Vagina (tissue), 2 donors: Measurements from ENCODE around the gene MACROD2. TPM values are rescaled to one million over a fixed set of nuclear protein-coding genes. Genes with fewer than 3 reads are reported as not detected.

Experiments used
- DNase-seq, 2 donors: peaks; one replicate each; pipeline ENCODE4 v3.0.0-alpha.2; 2017; ENCODE audit errors: extremely low spot score in 2 of 2
- H3K27ac ChIP-seq: fragments of 200-600 bp; sonication (generic); one replicate; pipeline ENCODE4 v1.5.1; 2019
- H3K27me3 ChIP-seq: fragments of 200-600 bp; sonication (generic); one replicate; pipeline ENCODE4 v1.5.1; 2019
- H3K36me3 ChIP-seq, 2 donors: fragments of 200-600 bp; sonication (generic); one replicate each; pipeline ENCODE4 v1.5.1; 2017 to 2019
- H3K4me1 ChIP-seq: fragments of 200-600 bp; sonication (generic); one replicate; pipeline ENCODE4 v1.5.1; 2019
- H3K4me3 ChIP-seq, 2 donors: fragments of 200-600 bp; sonication (generic); 1 replicate in 1 of 2; 2 replicates in 1 of 2; pipeline ENCODE4 v1.5.1; 2016 to 2019
- H3K9me3 ChIP-seq: fragments of 200-600 bp; sonication (generic); one replicate; pipeline ENCODE4 v1.5.1; 2019
- CTCF ChIP-seq, 3 experiments: fragments of 450-650 bp in 2 of 3; fragments of 200-600 bp in 1 of 3; sonication (generic) in 1 of 3; IDR thresholded peaks; one replicate each; pipeline ENCODE4 v1.5.1; 2017 to 2019; ENCODE audit warnings: antibody characterized with exemption in 3 of 3, mild to moderate bottlenecking in 2 of 3, moderate library complexity in 2 of 3
- POLR2A ChIP-seq, 2 donors: fragments of 450-650 bp; IDR thresholded peaks; one replicate each; pipeline ENCODE4 v1.6.1; 2017; ENCODE audit warnings: antibody characterized with exemption in 2 of 2, mild to moderate bottlenecking in 2 of 2, moderate library complexity in 2 of 2
- POLR2AphosphoS5 ChIP-seq, 2 donors: sonication (generic); formaldehyde crosslinking; IDR thresholded peaks; one replicate each; pipeline ENCODE4 v1.9.0; 2017; ENCODE audit warnings: antibody characterized with exemption in 2 of 2, mild to moderate bottlenecking in 2 of 2, low read depth in 1 of 2; ENCODE audit not compliant: insufficient read depth in 1 of 2
- intact Hi-C: fragments of 100-400 bp; cut with DNase I; formaldehyde crosslinking; loops from one replicate; pipeline ENCODE4 v1.15.1; 2023
- total RNA-seq: library from RNA; depleted of rRNA; stranded (reverse); fragments of >200 nt; gene quantifications from one replicate; pipeline ENCODE4 v1.2.3, GENCODE V29; 2016

The MACROD2 gene
- total RNA-seq, 1 donor from 2014 or later: 12.5 TPM

- Histone ChIP-seq H3K36me3 (no peaks in the 10 kb centered on the region), H3K4me1 (no peaks in the 10 kb centered on the region), H3K4me3 (no peak overlapping the region), H3K9me3 (no peaks in the 10 kb centered on the region), H3K27me3 (no peaks in the 10 kb centered on the region), H3K27ac (no peak overlapping the region)
- intact Hi-C loops: no loop called here
- no peak for DNase-seq
- TF ChIP-seq CTCF (IDR thresholded peaks at IDR 0.05) (no peak), POLR2AphosphoS5 (IDR thresholded peaks at IDR 0.05; ENCODE audit: insufficient read depth in 1 of 2, low read depth in 1 of 2) (no peak), POLR2A (IDR thresholded peaks at IDR 0.05) (no peak)
Observed at GRCh38 chr20:15071085-15071808, 1075.9 kb downstream of the MACROD2 start.

- Histone ChIP-seq H3K36me3 (no peaks in the 10 kb centered on the region), H3K4me1 (no peaks in the 10 kb centered on the region), H3K27ac (no peak overlapping the region), H3K9me3 (no peaks in the 10 kb centered on the region), H3K27me3 (no peaks in the 10 kb centered on the region), H3K4me3 (no peak overlapping the region)
- no peak for DNase-seq
- no peak for TF ChIP-seq POLR2AphosphoS5 (IDR thresholded peaks at IDR 0.05; ENCODE audit: insufficient read depth in 1 of 2, low read depth in 1 of 2)
- TF ChIP-seq POLR2A (IDR thresholded peaks at IDR 0.05): no peak
- TF ChIP-seq CTCF (IDR thresholded peaks at IDR 0.05): no peak
- intact Hi-C loops: no loop called here
Observed at GRCh38 chr20:15072316-15072715, 1077.0 kb downstream of the MACROD2 start.

GRCh38 chr20:15075586-15075985, 1080.3 kb downstream of the MACROD2 start:
- Histone ChIP-seq H3K27ac (no peak overlapping the region), H3K4me3 (no peak overlapping the region), H3K36me3 (no peaks in the 10 kb centered on the region), H3K27me3 (no peaks in the 10 kb centered on the region), H3K4me1 (no peaks in the 10 kb centered on the region), H3K9me3 (no peaks in the 10 kb centered on the region)
- DNase-seq: no peak
- intact Hi-C loops: no loop called here
- TF ChIP-seq POLR2AphosphoS5 (IDR thresholded peaks at IDR 0.05; ENCODE audit: insufficient read depth in 1 of 2, low read depth in 1 of 2): no peak
- no peak for TF ChIP-seq POLR2A (IDR thresholded peaks at IDR 0.05)

GRCh38 chr20:15076785-15077184, 1081.5 kb downstream of the MACROD2 start:
- no peaks in the 10 kb centered on the region for H3K9me3 ChIP-seq
- TF ChIP-seq CTCF (IDR thresholded peaks at IDR 0.05): no peak
- TF ChIP-seq POLR2AphosphoS5 (IDR thresholded peaks at IDR 0.05; ENCODE audit: insufficient read depth in 1 of 2, low read depth in 1 of 2): no peak
- no peak for TF ChIP-seq POLR2A (IDR thresholded peaks at IDR 0.05)
- H3K27me3 ChIP-seq: no peaks in the 10 kb centered on the region
- H3K36me3 ChIP-seq: no peaks in the 10 kb centered on the region
- H3K4me3 ChIP-seq: no peak overlapping the region
- no peak for DNase-seq
- no peaks in the 10 kb centered on the region for H3K4me1 ChIP-seq
- no peak overlapping the region for H3K27ac ChIP-seq
- intact Hi-C loops: no loop called here

GRCh38 chr20:15077733-15078250, 1082.5 kb downstream of the MACROD2 start:
- H3K36me3 ChIP-seq: no peaks in the 10 kb centered on the region
- H3K27me3 ChIP-seq: no peaks in the 10 kb centered on the region
- H3K4me3 ChIP-seq: no peak overlapping the region
- no peak overlapping the region for H3K27ac ChIP-seq
- DNase-seq: no peak
- H3K4me1 ChIP-seq: no peaks in the 10 kb centered on the region
- intact Hi-C loops: no loop called here
- H3K9me3 ChIP-seq: no peaks in the 10 kb centered on the region
- TF ChIP-seq POLR2A (IDR thresholded peaks at IDR 0.05): no peak
- TF ChIP-seq CTCF (IDR thresholded peaks at IDR 0.05): no peak
- no peak for TF ChIP-seq POLR2AphosphoS5 (IDR thresholded peaks at IDR 0.05; ENCODE audit: insufficient read depth in 1 of 2, low read depth in 1 of 2)
